ENCODE data around the gene RASA2.

RASA2 gene

DNA sequence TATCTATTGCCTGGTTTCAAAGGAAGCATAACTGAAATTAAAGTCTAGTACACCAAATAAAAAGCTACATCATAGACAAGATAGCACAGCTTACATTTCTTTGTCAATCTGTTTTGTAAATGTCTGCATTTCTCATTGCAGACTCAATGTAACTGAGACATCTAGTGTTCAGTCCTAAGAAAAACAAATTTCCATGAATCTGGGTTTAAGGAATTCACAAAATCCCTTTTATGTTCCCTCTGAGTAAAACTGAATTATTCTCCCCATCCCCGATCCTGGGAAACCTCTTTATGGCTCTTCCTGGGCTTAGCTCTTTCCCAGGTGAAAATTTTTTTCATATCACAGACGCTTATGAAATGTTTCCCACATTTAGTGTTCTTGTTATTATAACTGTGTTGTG lies 21.6 kb upstream of the RASA2 start:
- no peak overlapping the region for H3K27ac ChIP-seq
- TF ChIP-seq, protein P1, sequence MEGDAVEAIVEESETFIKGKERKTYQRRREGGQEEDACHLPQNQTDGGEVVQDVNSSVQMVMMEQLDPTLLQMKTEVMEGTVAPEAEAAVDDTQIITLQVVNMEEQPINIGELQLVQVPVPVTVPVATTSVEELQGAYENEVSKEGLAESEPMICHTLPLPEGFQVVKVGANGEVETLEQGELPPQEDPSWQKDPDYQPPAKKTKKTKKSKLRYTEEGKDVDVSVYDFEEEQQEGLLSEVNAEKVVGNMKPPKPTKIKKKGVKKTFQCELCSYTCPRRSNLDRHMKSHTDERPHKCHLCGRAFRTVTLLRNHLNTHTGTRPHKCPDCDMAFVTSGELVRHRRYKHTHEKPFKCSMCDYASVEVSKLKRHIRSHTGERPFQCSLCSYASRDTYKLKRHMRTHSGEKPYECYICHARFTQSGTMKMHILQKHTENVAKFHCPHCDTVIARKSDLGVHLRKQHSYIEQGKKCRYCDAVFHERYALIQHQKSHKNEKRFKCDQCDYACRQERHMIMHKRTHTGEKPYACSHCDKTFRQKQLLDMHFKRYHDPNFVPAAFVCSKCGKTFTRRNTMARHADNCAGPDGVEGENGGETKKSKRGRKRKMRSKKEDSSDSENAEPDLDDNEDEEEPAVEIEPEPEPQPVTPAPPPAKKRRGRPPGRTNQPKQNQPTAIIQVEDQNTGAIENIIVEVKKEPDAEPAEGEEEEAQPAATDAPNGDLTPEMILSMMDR (conservative IDR thresholded peaks at IDR 0.05; ENCODE audit: low read depth), result peak; percentile 44
- POLR2A ChIA-PET (ENCODE audit: low non-redundant PET), result interaction anchor here (0.7 kb wide), 1 partner anchor 9 kb away, joined by 3 read pairs; no protein-coding TSS in a partner anchor
- CTCF ChIA-PET, result interaction anchor here (0.6 to 1.0 kb wide), 5 partner anchors 10 to 448 kb away, joined by 3 to 7 read pairs (median 3); no protein-coding TSS in a partner anchor
- no peak for DNase-seq (ENCODE audit: low spot score)

DNA sequence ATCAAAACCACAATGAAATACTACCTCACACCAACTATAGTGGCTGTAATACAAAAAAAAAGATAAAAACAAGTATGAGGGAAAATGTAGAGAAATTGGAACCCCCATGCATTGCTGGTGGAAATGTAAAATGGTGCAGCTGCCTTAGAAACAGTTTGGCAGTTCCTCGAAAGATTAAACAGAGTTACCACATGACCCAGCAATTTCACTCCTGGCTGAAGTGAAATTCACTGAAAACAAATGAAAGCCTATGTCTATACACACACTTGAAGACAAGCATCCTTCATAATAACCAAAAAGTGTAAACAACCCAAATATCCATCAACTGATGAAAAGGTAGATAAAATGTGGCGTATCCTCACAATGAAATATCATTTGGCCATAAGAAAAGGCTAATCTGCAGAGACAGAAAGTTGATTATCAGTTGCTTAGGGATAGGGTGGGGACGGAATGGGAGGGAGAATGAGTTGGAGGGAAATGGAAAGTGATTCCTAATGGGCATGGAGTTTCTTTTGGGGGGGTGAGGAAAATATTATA lies 20.1 kb upstream of the RASA2 start:
- ChIA-PET CTCF (interaction anchor here (0.7 kb wide), 1 partner anchor 69 kb away, joined by 4 read pairs; no protein-coding TSS in a partner anchor), POLR2A (ENCODE audit: low non-redundant PET) (no interaction called here)
- no peak overlapping the region for H3K27ac ChIP-seq
- TF ChIP-seq, protein P1 (conservative IDR thresholded peaks at IDR 0.05; ENCODE audit: low read depth), result no peak
- DNase-seq (ENCODE audit: low spot score), result no peak

DNA sequence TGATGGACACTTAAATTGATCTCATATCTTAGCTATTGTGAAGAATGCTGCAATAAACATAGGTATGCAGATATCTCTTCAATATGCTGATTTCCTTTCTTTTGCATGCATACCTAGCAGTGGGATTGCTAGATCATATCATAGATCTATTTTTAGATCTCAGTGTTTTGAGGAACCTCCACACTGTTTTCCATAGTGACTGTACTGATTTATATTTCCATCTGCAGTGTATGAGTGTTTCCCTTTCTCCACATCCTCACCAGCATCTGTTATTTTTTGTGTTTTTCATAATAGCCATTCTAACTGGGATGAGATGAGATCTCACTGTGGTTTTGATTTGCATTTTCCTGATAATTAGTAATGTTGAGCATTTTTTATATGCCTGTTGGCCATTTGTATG lies 17.1 kb upstream of the RASA2 start:
- no peak for DNase-seq (ENCODE audit: low spot score)
- no peak overlapping the region for H3K27ac ChIP-seq
- ChIA-PET POLR2A (ENCODE audit: low non-redundant PET) (no interaction called here), CTCF (interaction anchor here (0.7 kb wide), 1 partner anchor 90 kb away, joined by 3 read pairs; no protein-coding TSS in a partner anchor)
- TF ChIP-seq, protein P1 (conservative IDR thresholded peaks at IDR 0.05; ENCODE audit: low read depth), result no peak

DNA sequence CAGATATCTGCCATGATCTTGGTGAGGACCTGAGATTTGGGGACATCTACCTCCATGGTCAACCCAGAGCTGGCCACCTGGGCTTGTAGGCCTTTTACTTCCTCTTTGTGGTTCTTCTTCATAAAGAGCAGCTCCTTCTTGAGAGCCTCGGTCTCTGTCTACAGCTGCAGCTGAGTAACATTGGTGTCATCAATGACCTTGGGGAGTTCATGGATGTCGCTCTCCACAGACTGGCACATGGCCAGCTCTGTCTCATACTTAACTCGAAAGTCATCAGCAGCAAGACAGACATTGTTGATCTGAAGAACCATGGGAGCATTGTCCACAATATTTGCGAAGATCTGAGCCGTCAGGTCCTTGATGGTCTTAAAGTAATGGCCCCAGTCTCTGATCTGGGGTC lies 15.7 kb upstream of the RASA2 start:
- TF ChIP-seq, protein P1 (conservative IDR thresholded peaks at IDR 0.05; ENCODE audit: low read depth), result no peak
- no peak for DNase-seq (ENCODE audit: low spot score)
- ChIA-PET POLR2A (ENCODE audit: low non-redundant PET) (no interaction called here), CTCF (interaction anchor here (1.3 kb wide), 1 partner anchor 90 kb away, joined by 6 read pairs; no protein-coding TSS in a partner anchor)
- no peak overlapping the region for H3K27ac ChIP-seq

DNA sequence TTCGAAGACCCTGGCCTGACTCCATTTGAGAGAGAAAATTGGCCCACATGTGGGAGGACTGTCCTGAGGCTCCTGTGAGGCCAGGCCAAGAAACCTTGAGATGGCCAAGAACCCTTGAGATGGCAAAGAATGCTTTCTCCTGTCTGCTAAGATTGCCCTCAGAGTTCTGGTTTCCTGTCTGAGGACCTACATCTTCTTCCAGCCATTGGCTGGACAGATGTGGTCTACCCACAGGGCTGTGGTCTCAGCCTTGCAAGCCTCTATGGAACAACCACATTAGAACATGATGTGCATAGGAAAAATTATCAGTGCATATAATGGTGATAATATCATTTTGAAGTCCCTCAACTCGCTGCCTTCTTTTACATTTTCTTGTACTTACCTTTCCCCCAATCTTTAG lies 10.8 kb upstream of the RASA2 start:
- H3K27ac ChIP-seq, result no peak overlapping the region
- TF ChIP-seq, protein P1 (conservative IDR thresholded peaks at IDR 0.05; ENCODE audit: low read depth), result no peak
- POLR2A ChIA-PET (ENCODE audit: low non-redundant PET), result no interaction called here
- CTCF ChIA-PET, result no interaction called here
- DNase-seq (ENCODE audit: low spot score), result no peak

DNA sequence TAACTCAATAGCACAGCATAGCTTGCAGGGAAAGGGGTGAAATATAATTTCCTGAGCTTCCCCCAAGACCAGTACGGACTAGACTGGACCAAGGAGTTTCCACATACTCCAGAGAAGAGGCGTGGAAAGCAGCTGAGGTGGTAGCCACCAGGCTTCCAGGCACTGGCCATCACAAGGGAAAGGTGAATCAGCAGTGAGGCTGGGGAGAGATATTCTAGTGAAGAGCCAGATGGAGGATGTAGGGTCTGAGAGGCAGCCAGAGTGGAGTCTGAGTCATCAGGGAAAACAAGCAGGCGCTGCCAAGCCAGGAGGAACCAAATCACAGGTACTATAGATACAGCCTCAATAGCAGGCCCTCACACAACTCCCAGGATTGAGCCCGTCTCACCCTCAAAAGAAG lies 9.6 kb upstream of the RASA2 start:
- CTCF ChIA-PET, result interaction anchor here (0.6 to 0.8 kb wide), 2 partner anchors 12 to 17 kb away, joined by 3 read pairs; no protein-coding TSS in a partner anchor
- TF ChIP-seq, protein P1 (conservative IDR thresholded peaks at IDR 0.05; ENCODE audit: low read depth), result no peak
- peak overlapping the region; percentile 55 for H3K27ac ChIP-seq
- peak; percentile 79 for DNase-seq (ENCODE audit: low spot score)
- POLR2A ChIA-PET (ENCODE audit: low non-redundant PET), result no interaction called here
